Gastroesophageal sphincter (tissue), 4 donors: ENCODE results near the gene UBAC2. TPM values are rescaled to one million over a fixed set of nuclear protein-coding genes. Genes with fewer than 3 reads are reported as not detected.
A peak's percentile ranks its signal among the peaks of the same experiment; 100 is the strongest.

Experiments used
- ATAC-seq: fragments of 150-250 bp; one replicate; pipeline ENCODE4 v1.9.1; 2016; ENCODE audit warnings: mild to moderate bottlenecking, moderate library complexity
- H3K27ac ChIP-seq, 4 donors: fragments of 200-600 bp; sonication (generic) in 3 of 4; 1 replicate in 3 of 4; 2 replicates in 1 of 4; pipeline ENCODE4 v1.5.1; 2016 to 2019
- H3K27me3 ChIP-seq: fragments of 200-600 bp; sonication (generic); one replicate; pipeline ENCODE4 v1.5.1; 2019
- H3K36me3 ChIP-seq, 2 donors: fragments of 200-600 bp; sonication (generic); one replicate each; pipeline ENCODE4 v1.5.1; 2019; ENCODE audit warnings: control low read depth in 1 of 2
- H3K4me1 ChIP-seq, 3 donors: fragments of 200-600 bp; sonication (generic); 1 replicate in 2 of 3; 2 replicates in 1 of 3; pipeline ENCODE4 v1.5.1; 2016 to 2019; ENCODE audit warnings: control low read depth in 2 of 3
- H3K4me3 ChIP-seq, 2 donors: fragments of 200-600 bp; sonication (generic); one replicate each; pipeline ENCODE4 v1.5.1; 2019; ENCODE audit warnings: mild to moderate bottlenecking in 1 of 2, moderate library complexity in 1 of 2
- H3K9me3 ChIP-seq, 3 donors: fragments of 200-600 bp; sonication (generic); one replicate each; pipeline ENCODE4 v1.5.1; 2017 to 2019; ENCODE audit warnings: control low read depth in 2 of 3
- EP300 ChIP-seq: sonication (generic); formaldehyde crosslinking; IDR thresholded peaks from one replicate; pipeline ENCODE4 v1.6.1; 2017; ENCODE audit warnings: antibody characterized with exemption, mild to moderate bottlenecking
- POLR2A ChIP-seq, 2 donors: fragments of 450-650 bp; IDR thresholded peaks; one replicate each; pipeline ENCODE4 v1.6.1; 2017; ENCODE audit warnings: antibody characterized with exemption in 2 of 2, mild to moderate bottlenecking in 2 of 2, moderate library complexity in 1 of 2
- POLR2AphosphoS5 ChIP-seq: sonication (generic); formaldehyde crosslinking; IDR thresholded peaks from one replicate; pipeline ENCODE4 v1.6.1; 2017; ENCODE audit warnings: antibody characterized with exemption
- WGBS, 2 donors: methylation state at CpG; one replicate each; pipeline ENCODE4 v1.1.5; 2018; ENCODE audit warnings: low coverage in 1 of 2; 5-methylcytosine and 5-hydroxymethylcytosine counted together
- total RNA-seq, 4 donors: library from RNA; depleted of rRNA; stranded (reverse); fragments of >200 nt; gene quantifications; one replicate each; pipeline ENCODE4 v1.1.0, GENCODE V29; 2016
- TF ChIP-seq, protein P1 (sequence below), 4 experiments: fragments of 200-600 bp in 2 of 4; fragments of 450-650 bp in 2 of 4; sonication (generic) in 1 of 4; IDR thresholded peaks; one replicate each; pipeline ENCODE4 v1.5.1; 2017 to 2019; ENCODE audit warnings: antibody characterized with exemption in 4 of 4, mild to moderate bottlenecking in 2 of 4, moderate library complexity in 2 of 4

Gene UBAC2
- total RNA-seq, 4 donors from 2014 or later, result 45.0 to 59.6 (median 52.2) TPM

DNA sequence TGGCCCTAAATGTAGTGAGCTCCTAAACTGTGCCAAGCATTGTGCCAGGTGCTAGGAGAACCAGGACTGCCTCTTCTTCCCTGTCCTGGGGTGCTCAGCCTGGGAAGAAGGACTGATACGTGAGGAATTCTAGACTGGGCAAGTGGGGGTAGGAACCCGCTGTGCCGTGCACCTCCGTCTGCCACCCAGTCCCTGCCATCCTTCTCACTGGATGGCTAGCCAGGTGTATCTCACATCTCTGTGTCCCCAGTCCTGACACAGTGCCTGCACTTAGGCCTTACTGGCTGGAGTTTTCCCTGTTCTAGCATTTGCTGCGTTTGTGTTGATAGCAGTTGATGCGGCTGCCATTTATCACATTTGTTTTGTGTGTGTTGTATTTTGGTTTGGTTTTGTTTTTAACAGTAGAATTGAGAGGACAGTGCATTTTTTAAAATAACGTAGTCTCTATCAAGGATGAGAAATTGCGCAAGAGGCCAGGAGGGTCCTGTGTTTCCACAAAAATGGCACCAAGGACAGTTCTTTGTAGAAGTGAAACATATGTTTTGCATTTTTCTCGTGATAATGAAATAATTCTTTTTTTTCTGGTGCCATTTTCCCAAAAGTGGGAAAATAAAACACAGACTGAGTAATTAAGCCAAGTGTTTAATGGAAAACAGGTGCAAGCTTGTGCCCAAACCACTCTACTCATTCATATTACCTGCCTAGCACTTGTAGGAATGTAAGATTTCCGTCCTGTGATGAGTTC lies 111.3 kb downstream of the UBAC2 start:
- H3K27ac ChIP-seq, result peak overlapping the region in 3 of 4 donors; percentile 67 to 78 (median 75)
- no peaks in the 10 kb centered on the region for H3K27me3 ChIP-seq
- H3K36me3 ChIP-seq, result no peaks in the 10 kb centered on the region
- TF ChIP-seq, protein P1, sequence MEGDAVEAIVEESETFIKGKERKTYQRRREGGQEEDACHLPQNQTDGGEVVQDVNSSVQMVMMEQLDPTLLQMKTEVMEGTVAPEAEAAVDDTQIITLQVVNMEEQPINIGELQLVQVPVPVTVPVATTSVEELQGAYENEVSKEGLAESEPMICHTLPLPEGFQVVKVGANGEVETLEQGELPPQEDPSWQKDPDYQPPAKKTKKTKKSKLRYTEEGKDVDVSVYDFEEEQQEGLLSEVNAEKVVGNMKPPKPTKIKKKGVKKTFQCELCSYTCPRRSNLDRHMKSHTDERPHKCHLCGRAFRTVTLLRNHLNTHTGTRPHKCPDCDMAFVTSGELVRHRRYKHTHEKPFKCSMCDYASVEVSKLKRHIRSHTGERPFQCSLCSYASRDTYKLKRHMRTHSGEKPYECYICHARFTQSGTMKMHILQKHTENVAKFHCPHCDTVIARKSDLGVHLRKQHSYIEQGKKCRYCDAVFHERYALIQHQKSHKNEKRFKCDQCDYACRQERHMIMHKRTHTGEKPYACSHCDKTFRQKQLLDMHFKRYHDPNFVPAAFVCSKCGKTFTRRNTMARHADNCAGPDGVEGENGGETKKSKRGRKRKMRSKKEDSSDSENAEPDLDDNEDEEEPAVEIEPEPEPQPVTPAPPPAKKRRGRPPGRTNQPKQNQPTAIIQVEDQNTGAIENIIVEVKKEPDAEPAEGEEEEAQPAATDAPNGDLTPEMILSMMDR (IDR thresholded peaks at IDR 0.05), result no peak
- TF ChIP-seq POLR2A (IDR thresholded peaks at IDR 0.05), result no peak
- no peak for TF ChIP-seq POLR2AphosphoS5
- TF ChIP-seq EP300, result no peak
- H3K9me3 ChIP-seq, result no peaks in the 10 kb centered on the region
- peaks cover 10 to 54% (median 15%) of the 10 kb centered on the region in 3 donors for H3K4me1 ChIP-seq
- ATAC-seq, result peak; percentile 41
- H3K4me3 ChIP-seq, result no peak overlapping the region
- 83 to 87% methylated on average over 9 to 10 of the region's 10 CpGs for WGBS, 2 donors

DNA sequence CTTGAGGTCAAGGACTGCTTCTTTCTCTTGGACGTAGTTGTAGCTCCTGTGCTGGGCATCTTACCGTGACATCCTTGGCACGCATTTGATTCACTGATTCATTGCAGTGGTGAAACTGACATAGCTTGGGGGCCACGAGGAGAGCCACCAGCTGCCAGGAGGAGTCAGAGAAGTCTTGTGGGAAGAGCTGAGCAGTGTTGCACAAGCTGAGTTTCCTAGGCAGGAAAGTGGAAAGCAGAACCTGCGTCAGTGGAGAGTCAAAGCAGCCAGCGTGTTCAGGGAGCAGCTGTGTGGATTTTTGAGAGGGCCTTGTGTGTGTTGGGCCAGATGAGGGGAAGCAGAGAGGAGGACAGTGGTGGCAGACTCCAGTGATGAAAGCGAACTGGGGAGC lies 111.8 kb downstream of the UBAC2 start:
- Histone ChIP-seq H3K4me3 (no peak overlapping the region), H3K27ac (peak overlapping the region in 3 of 4 donors; percentile 67 to 78 (median 75)), H3K9me3 (no peaks in the 10 kb centered on the region), H3K4me1 (peaks cover 10 to 53% (median 15%) of the 10 kb centered on the region in 3 donors), H3K36me3 (no peaks in the 10 kb centered on the region), H3K27me3 (no peaks in the 10 kb centered on the region)
- TF ChIP-seq, protein P1 (IDR thresholded peaks at IDR 0.05), result no peak
- TF ChIP-seq POLR2AphosphoS5 (peak; percentile 67), POLR2A (IDR thresholded peaks at IDR 0.05) (peak in 1 of 2 donors; percentile 24)
- 78 to 83% methylated on average over 3 to 7 of the region's 7 CpGs for WGBS, 2 donors
- peak; percentile 92 for ATAC-seq

DNA sequence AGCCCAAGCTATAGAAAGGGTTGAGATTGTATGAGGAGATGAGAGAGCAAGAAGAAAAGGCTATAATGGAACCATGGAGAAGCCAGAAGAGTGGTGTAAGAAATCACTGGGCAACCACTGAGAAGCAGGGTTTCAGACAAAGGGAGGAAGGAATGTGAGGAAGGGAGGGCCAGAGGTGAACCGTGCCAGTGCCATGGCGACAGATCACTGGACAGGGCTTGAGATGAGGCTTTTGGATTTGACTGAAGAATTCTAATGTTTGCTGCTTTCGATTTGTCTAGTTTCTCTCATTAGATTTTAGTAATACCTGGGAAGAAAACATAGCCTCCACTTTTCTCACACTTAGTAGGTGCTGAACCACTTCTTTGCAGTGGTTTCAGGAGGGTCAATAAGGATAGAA lies 112.8 kb downstream of the UBAC2 start:
- WGBS, 2 donors, result 55 to 80% methylated on average over 2 to 3 of the region's 3 CpGs
- Histone ChIP-seq H3K9me3 (no peaks in the 10 kb centered on the region), H3K27me3 (no peaks in the 10 kb centered on the region), H3K36me3 (peaks cover 0 to 9% of the 10 kb centered on the region in 2 donors), H3K4me1 (peaks cover 2 to 43% (median 12%) of the 10 kb centered on the region in 3 donors), H3K4me3 (no peak overlapping the region), H3K27ac (peak overlapping the region in 3 of 4 donors; percentile 67 to 78 (median 75))
- no peak for ATAC-seq
- TF ChIP-seq EP300 (no peak), POLR2AphosphoS5 (no peak), POLR2A (IDR thresholded peaks at IDR 0.05) (no peak)
- TF ChIP-seq, protein P1 (IDR thresholded peaks at IDR 0.05), result no peak

DNA sequence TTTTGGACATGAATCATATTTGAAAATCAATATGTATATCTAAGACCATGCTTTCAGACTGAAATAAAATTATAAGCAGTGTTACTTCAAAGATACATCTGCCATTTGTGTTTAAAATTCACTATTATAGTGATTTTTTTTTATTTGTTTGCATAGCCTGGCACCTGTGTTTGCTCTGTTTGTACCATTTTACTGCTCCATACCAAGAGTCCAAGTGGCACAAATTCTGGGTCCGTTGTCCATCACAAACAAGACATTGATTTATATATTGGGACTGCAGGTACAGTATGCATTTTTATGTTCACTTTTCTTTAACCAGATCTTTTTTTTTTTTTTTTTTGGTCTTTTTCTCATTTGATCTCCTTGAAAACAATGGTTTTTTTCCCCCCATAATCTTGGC lies 113.3 kb downstream of the UBAC2 start:
- H3K27ac ChIP-seq, result peak overlapping the region in 2 of 4 donors; percentile 75 to 78
- no peak for ATAC-seq
- H3K4me1 ChIP-seq, result peaks cover 2 to 38% (median 12%) of the 10 kb centered on the region in 3 donors
- TF ChIP-seq, protein P1 (IDR thresholded peaks at IDR 0.05), result no peak
- TF ChIP-seq EP300 (no peak), POLR2A (IDR thresholded peaks at IDR 0.05) (no peak), POLR2AphosphoS5 (no peak)
- WGBS, 2 donors, result 92 to 94% methylated on average over 1 of the region's 1 CpG
- H3K4me3 ChIP-seq, result no peak overlapping the region
- H3K36me3 ChIP-seq, result peaks cover 0 to 12% of the 10 kb centered on the region in 2 donors
- no peaks in the 10 kb centered on the region for H3K27me3 ChIP-seq
- H3K9me3 ChIP-seq, result no peaks in the 10 kb centered on the region
